Cerebellar cortex (tissue), 1 donor: ENCODE results near the gene NUP210.
A peak's percentile ranks its signal among the peaks of the same experiment; 100 is the strongest.
"Not testable (repeated sequence)": the region's sequence is repeated elsewhere in the genome, so short reads cannot be mapped to it uniquely, and the experiment has no call there.

Source experiments
- DNase-seq: peaks from one replicate; pipeline ENCODE4 v3.0.0-alpha.2; 2015; ENCODE audit warnings: low spot score

NUP210 gene

DNA sequence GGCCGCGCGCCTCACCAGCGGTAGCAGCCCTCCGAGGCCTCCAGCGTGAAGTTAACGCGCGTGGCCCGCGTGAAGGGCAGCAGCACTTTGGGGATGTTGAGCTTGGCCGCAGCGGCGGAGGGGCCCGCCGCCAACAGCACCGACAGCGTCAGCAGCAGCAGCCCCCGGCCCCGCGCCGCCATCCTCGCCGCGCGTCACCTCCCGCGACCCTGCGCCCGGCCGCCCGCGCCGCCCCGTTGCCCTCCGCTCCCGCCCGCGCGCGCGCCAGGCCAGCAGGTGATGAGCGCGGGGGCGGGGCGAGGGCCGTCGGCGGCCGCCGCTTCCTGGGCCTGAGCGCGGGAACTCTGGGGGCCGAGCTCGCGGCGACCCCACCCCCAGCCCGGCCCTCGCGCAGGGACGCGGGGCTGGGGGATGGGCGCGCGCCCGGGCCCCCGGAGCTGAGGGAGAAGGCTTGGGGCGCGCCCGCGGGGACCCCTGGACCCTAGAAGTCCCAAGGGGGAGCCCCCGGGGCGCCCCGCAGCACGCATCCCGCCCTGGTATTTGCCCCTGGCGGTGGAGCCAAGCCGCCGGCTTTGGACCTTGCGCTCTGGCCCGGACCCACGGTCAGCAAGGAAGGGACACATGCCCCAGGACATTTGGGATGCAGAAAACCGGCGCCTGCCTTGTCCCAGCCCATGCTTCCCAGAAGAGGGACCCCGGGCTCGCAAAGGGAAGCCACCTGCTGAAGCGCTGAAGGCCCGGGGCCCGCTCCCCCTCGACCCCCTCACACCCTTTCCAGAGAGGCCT lies at the start of gene NUP210:
Gene NUP210 (minus strand): TSS at position 278 of the 786 bp plus-strand sequence. CDS start 96 bp downstream, at position 182.
- DNase-seq, result peak; percentile 17

DNA sequence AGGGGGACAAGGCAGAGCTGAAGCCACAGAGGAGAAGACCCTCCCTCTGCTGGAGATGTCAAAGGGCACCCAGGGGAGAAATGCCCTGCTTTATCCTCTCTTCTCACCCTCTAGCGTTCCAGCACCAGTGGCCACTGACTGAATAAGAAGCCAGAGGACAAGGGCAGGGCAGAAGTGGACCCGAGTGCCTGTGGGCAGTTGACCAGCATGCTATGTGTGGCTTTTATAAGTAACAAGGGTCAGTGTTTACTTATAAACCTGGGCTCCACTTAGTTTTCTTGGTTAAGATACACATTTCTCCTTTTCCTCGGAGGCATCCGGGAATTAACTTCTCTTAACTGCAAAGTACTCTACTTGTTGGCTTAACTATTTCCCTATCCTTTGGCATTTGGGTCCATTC lies 46.7 kb upstream of the NUP210 start:
- no peak for DNase-seq

DNA sequence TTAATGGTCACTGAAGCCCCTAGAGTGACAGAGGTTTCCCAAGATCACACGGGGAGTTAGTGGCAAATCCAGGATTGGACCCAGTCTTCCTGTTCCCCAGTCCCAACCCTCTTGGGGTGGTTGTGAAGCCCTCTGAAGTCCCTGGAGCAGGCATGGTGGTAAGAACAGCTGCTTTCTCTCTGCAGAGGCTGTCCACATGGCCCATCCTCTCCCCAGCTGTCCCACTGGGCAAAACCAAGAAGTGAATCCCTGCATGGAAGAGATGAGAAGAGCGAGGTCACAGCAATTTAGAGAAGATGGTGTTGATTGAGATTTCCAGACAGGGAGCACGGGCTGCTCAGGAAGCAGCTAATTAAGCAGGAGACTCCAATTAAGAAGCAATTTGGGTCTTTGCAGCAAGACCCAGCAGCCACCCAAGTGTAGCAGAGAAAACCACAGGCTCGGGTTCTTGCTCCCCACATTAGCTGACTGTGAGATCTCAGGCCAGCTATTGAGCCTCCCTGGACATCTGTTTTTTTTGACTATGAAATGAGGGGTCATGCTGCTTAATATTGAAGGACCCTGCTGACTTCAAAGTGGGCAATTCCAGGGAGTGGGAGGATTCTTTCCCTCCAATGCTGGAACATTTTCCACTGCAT lies 45.2 kb upstream of the NUP210 start:
- DNase-seq, result no peak

DNA sequence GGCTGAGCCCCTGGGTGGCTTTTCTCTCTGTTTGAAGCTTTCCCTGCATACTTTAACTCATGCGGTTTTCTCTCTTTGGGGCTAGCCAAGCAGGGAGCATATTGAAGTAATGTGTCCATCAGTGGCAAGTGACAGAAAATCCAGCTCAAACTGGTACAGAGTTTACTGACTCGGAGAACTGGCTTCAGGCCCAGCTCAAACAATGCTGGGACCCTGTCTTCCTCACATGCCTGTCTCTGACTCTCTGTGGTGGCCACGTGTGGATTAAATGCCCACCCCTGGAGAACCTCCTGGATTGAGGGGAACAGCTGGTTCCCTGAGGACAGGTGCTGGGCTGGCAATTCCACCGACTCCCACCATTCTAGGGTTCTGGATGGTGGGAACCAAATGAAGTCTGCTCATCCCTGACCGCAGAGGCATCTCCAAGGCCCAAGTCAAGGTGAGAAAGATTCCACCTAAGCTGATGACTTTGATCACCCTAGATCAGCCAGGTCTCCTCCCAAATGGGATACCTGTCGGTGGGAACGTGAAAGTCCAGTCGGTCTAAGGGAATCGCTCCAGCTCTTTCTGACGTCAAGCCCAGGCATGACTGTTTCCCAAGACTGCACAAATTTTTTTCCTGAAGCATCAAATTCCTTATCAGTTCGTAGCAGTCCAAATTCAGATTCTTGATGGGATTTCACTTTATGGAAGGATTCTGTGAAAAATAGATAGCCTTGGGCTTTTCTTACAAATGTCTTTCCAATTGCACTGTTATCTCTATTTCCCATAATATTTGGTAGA lies 43.7 kb upstream of the NUP210 start:
- no peak for DNase-seq

DNA sequence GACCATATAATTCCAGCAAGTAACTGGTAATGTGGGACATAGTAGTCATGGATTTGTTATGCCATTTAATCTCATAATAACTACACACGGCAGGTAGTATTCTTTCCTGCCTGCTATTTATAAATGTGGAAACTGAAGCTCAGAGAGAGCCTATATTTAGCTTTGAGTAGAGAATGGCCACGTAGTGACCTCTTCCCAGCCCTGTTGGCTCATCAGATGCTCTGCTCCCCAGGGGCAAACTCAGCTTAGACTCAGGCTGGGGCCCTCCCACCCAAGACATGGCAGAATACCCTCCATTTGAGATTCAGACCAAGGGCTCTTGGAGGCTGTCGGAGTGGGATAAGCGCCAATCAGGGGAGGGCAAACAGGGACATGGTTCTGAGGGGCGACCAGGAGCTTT lies 42.7 kb upstream of the NUP210 start:
- no peak for DNase-seq

DNA sequence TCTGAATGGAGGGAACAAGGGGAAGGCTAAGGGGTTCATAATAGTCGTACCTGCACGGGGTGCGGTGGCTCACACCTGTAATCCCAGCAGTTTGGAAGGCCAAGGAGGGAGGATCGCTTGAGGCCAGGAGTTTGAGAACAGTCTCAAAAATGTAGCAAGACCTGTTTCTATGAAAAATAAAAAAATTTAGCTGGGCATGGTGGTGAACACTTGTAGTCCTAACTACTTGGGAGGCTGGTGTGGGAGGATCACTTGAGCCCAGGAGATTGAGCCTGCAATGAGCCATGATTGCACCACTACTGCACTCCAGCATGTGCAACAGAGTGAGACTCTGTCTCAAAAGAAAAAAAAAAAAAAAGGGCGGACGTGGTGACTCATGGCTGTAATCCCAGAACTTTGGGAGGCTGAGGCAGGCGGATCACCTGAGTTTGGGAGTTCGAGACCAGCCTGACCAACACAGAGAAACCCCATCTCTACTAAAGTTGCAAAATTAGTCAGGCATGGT lies 42.1 kb upstream of the NUP210 start:
- DNase-seq, result no peak

DNA sequence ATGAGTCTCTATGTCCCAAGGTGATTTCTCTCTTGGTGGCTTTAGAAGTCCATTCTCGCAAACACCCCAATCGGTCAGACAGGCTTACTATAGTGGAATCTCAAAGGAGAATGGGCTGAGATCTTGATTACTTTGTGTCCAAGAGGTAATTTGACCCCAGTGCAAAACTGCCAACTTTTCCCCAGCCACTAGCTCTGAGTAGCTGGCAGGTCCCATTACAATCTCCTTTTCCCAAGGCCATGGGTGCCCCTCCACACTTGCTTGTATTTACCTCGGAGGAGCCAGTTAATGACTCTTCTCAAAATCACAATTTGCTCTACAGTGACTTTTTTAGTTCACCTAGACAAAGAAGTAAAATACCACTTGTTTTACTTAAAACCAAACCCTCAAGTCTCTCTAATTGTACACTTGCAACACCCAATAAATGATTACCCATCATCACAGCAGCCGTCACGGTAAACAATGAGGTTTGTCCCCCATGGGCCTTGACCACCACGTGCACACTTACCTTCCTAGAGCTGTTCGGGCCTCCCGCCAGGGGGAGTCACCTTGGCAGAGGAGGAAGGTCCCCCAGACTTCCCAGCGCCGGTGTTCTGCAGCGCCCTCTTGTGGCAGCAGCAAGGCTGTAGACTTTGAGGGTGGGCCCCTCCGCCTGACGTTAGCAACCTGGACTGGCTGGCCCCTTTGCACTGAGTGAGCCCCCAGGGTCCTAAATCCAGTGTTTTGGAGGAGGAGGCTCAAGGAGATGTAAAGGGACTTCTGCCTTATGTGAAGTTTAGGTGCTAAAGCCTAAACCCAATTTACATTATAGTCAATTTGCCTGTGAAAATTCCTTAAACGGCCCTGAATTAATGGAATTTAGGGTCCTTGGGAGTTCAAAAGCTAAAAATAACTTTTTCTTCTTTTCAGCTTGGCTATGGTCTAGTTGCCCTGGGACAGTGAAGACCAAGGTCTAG lies 41.3 kb upstream of the NUP210 start:
- DNase-seq, result peak; percentile 78

DNA sequence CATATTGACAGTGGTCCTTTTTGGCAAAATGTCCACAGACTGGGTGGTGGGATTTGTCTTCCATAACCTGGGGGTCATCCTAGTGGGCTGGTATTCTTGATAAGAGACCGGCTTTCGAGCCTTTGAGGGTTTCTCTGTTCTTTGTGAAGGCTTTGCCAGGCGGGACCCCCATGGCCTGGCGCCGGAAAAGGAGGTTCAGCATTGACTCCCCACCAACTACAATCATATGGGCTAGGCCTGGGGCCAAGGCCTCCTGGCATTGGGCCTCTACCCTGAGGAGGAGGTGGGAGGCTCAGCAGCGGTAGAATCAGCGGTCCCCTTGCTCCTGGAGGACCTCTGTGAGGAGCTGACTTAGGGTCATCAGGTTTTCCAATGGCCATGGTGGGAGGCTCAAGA lies 40.2 kb upstream of the NUP210 start:
- no peak for DNase-seq

DNA sequence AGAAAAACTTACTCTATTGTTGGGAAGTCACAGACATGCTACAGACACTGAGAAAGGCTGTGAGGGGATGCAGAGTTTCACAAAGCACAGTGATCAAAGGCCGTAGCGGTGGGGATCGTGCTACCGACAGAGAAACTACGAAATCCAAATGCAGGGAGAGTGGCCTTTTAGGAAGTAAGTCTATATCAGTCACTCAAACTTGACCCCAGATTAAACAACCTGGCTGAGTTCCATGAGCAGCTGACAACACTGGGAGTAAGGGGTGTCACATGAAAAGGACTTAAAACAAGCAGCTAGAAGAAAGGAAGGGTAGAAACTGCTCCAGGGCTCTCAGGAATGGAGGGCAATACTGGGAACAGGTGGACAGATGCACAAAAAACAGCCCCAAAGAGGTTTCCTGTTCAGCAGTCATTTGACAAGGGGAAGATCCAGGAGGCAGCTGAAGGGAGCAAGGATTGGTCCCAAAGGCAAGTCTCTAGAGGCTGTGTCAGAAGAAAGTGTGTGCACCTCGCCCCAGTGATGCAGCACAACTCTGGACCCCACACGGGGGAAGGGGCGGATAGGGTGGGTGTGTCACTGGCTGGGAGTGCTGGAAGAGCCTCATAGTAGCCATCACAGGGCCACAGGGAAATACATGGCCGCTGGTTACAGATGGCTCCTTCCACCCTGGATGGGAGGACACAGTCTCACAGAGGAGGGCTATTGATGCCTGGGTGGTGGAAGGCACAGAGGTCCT lies 39.7 kb upstream of the NUP210 start:
- no peak for DNase-seq

DNA sequence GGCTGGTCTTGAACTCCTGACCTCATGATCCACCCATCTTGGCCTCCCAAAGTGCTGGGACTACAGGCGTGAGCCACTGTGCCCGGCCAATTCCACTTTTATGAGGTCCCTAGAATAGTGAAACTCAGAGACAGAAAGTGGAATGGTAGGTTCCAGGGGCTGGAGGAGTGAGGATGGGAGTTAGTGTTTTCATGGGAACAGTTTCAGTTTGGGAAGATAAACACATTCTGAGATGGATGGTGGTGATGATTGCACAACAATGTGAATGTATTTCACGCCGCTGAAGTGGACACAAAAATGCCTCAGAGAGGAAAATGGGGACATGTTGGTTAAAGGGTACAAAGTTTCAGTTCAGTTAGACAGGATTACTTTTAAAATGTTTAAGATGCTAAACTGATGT lies 37.5 kb upstream of the NUP210 start:
- DNase-seq, result no peak

DNA sequence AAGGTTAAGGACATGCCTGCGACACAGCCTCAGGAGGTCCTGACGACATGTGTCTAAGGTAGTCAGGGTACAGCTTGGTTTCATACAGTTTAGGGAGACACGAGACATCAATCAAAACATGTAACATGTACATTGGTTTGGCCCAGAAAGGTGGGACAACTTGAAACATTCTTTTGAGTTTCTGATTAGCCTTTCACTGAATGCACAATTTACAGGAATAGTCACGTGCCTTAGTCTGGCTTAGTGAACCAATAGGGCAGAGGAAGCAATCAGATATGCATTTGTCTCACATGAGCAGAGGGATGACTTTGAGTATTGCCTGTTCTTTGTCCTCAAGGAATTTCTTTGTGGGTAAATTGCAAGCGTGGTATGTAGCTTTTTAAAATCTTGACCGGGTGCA lies 35.5 kb upstream of the NUP210 start:
- no peak for DNase-seq

DNA sequence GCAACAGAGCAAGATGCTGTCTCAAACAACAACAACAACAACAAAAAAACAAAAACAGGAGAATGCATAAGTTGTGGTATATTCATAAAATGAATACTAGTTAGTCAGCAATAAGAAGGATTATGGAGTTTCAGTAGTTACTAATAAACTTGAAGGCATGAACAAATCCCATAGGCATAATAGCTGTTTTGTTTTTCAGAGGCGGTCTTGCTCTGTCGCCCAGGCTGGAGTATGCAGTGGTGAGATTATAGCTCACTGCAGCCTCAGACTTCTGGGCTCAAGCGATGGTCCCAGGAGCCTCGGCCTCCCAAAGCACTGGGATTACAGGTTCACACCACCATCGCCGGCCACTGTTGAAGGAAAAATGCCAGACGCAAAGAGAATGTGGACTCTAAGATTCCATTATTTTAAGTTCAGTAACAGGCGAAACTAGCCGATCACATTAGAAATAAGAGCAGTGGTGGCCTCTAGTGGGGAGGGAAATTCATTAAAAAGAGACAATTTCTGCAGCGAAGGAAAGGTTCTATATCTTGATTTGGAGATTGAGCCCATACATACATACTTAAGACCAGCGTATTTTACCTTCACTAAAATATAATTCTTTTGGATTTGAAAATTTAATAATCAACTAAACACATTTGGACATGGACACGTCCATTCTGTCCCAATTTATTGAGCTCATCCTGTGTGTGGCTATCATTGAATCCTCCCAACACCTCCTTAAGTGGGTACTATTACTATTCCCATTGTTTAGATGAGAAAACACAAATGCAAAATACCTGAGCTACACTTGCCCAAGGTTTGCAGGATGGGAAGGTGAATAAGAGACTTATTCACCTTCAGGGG lies 32.6 kb upstream of the NUP210 start:
- peak; percentile 86 for DNase-seq

DNA sequence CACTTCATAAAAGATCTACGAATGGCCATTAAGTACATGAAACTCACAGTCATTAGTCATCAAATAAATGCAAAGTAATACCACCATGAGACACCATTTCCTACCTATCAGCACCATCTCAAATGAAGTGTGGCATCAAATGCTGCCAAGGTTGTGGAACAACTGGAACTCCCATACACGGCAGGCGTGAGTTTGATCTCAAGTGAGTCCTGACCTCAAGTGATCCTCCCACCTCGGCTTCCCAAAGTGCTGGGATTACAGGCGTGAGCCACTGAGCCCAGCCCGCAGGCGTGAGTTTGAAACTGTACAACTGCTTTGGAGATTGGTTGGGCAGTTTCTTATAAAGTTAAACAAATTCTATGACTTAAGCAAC lies 31.2 kb upstream of the NUP210 start:
- DNase-seq, result no peak

DNA sequence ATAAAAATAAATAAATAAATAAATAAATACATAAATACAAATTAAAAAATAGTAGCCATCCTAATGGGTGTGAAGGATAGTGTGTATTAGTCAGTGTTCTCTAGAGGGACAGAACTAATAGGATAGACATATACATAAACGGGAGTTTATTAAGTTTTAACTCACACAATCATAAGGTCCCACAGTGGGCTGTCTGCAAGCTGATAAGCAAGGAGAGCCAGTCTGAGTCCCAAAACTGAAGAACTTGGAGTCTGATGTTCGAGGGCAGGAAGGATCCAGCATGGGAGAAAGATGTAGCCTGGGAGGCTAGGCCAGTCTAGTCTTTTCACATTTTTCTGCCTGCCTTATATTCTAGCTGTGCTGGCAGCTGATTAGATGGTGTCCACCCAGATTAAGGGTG lies 22.8 kb upstream of the NUP210 start:
- not testable (repeated sequence) for DNase-seq

DNA sequence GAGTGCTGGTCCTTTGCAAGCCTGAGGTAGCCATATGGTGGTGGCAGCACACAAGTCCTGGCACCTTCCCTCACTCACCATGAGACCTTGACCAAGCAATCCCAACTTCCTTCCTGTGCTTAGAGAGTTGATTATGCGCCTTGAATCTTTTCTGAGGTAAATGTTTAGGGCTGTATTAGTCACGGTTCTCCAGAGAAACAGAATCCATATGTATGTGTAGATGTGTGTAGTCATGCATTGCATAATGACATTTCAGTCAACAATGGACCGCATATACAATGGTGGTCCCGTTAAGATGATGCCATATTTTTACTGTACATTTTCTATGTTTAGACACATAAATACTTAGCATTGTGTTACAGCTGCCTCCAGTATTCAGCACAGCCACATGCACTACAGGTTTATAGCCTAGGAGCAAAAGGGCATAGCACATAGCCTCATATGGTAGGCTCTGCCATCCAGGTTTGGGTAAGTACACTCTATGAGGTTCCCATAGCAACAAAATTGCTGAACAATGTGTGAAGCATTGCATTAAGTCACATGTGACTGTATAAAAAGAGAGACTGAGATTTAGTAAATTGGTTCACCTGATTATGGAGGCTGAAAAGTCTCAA lies 20.2 kb upstream of the NUP210 start:
- no peak for DNase-seq

DNA sequence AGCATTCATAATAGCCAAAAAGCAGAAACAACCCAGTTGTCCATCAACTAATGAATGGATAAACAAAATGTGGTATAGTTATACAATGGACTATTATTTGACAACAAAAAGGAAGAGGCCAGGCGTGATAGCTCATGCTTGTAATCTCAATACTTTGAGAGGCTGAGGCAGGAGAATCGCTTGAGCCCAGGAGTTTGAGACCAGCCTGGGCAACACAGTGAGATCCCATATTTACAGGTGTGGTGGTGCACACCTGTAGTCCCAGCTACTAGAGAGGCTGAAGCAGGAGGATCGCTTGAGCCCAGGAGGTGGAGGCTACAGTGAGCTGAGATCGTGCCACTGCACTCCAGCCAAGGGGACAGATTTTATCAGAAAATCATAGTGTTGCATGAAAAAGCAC lies 16.1 kb upstream of the NUP210 start:
- DNase-seq, result not testable (repeated sequence)

DNA sequence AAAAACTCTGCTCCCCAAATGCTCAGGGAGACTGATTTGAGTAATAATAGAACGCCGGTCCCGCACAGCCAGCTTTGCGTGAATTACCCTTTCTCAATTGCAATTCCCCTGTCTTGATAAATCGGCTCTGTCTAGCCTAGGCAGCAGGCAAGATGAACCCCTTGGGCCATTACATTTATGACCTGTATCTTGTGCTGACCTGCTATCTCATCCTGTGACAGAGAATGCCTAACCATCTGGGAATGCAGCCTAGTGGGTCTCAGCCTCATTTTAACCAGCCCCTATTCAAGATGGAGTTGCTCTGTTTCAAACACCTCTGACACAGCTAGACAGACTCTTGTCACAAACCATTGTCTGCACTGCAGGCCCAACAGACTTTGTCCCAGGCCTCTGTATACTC lies 13.8 kb upstream of the NUP210 start:
- DNase-seq, result no peak

DNA sequence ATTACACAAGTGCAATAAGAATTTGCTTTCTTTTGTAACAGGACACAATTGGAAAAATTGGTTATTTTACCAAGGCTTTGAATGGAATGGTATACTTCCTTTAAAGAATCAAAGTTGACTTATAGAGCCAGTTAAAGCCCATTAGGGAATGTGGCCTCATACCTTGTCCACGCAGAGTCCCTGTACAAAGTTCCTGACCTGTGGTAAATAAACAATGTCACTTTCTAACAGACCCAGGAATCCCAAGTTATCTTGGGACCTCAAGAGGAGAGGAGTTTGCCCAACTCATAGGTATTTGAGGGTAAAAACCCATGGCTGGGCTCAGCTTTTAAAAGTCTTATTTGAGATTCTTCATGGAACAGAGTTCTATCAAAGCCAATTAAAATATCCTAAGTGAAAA lies 12.0 kb upstream of the NUP210 start:
- DNase-seq, result no peak

DNA sequence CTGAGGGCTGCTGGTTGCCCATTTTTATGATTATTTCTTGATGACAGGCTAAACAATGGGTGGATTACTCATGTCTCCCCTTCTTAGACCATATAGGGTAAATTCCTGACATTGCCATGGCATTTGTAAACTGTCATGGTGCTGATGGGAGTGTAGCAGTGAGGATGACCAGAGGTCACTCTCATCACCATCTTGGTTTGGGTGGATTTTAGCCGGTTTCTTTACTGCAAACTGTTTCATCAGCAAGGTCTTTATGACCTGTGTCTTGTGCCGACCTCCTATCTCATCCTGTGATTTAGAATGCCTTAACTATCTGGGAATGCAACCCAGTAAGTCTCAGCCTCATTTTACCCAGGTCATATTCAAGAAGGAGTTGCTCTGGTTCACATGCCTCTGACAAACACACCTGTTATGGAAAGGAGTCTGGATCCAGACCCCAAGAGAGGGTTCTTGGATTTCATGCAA lies 10.3 kb upstream of the NUP210 start:
- DNase-seq, result not testable (repeated sequence)
